Stomach (tissue), 9 donors: ENCODE measurements around the gene PLCG1. TPM values are rescaled to one million over a fixed set of nuclear protein-coding genes. Genes with fewer than 3 reads are reported as not detected.

Source experiments
- DNase-seq, 2 donors: peaks; one replicate each; pipeline versions ENCODE4 v3.0.0 to v3.0.0-alpha.2; 2013 to 2019
- H3K27ac ChIP-seq, 5 donors: fragments of 200-600 bp in 4 of 5; sonication (generic) in 4 of 5; one replicate each; pipeline ENCODE4 v1.5.1; 2013 to 2019; ENCODE audit warnings: mild to moderate bottlenecking in 1 of 5, moderate library complexity in 1 of 5
- H3K27me3 ChIP-seq, 3 donors: fragments of 200-600 bp; sonication (generic); one replicate each; pipeline ENCODE4 v1.5.1; 2017 to 2019; ENCODE audit warnings: mixed run types in 1 of 3
- H3K36me3 ChIP-seq, 4 donors: fragments of 200-600 bp; sonication (generic); 1 replicate in 3 of 4; 2 replicates in 1 of 4; pipeline ENCODE4 v1.5.1; 2016 to 2019
- H3K4me1 ChIP-seq, 4 donors: fragments of 200-600 bp; sonication (generic); one replicate each; pipeline ENCODE4 v1.5.1; 2016 to 2019
- H3K4me3 ChIP-seq, 4 donors: fragments of 200-600 bp; sonication (generic) in 3 of 4; one replicate each; pipeline ENCODE4 v1.5.1; 2016 to 2019; ENCODE audit warnings: mild to moderate bottlenecking in 1 of 4
- H3K9me3 ChIP-seq, 4 donors: fragments of 200-600 bp; sonication (generic); one replicate each; pipeline ENCODE4 v1.5.1; 2016 to 2019
- CTCF ChIP-seq, 7 experiments: fragments of 450-650 bp in 4 of 7; fragments of 200-600 bp in 3 of 7; sonication (generic) in 3 of 7; IDR thresholded peaks; one replicate each; pipeline ENCODE4 v1.5.1; 2016 to 2019; ENCODE audit warnings: antibody characterized with exemption in 7 of 7, control low read depth in 2 of 7, mild to moderate bottlenecking in 1 of 7
- EP300 ChIP-seq: sonication (generic); formaldehyde crosslinking; IDR thresholded peaks from one replicate; pipeline ENCODE4 v1.6.1; 2017; ENCODE audit warnings: antibody characterized with exemption
- POLR2A ChIP-seq, 4 donors: fragments of 450-650 bp; IDR thresholded peaks; one replicate each; pipeline ENCODE4 v1.6.1; 2016; ENCODE audit warnings: antibody characterized with exemption in 4 of 4, control low read depth in 2 of 4, mild to moderate bottlenecking in 1 of 4, moderate library complexity in 1 of 4
- POLR2AphosphoS5 ChIP-seq, 3 donors: sonication (generic); formaldehyde crosslinking; IDR thresholded peaks; one replicate each; pipeline ENCODE4 v1.6.1; 2016; ENCODE audit warnings: antibody characterized with exemption in 3 of 3
- WGBS, 5 donors: extraction: QIAGEN DNeasy Blood & Tissue Kit in 3 of 5; methylation state at CpG; one replicate each; pipeline versions ENCODE4 v1.1.5 to v1.1.7; 2013 to 2018; 5-methylcytosine and 5-hydroxymethylcytosine counted together
- intact Hi-C: fragments of 100-400 bp; cut with DNase I; formaldehyde crosslinking; loops from one replicate; pipeline ENCODE4 v1.15.1; 2023; ENCODE audit warnings: low total_unique reads
- polyA plus RNA-seq, 3 donors: library from polyadenylated mRNA; stranded (reverse); fragments of 200-250 nt; gene quantifications; one replicate each; pipeline ENCODE4 v1.2.3, GENCODE V29; 2013
- total RNA-seq, 5 donors: library from RNA; depleted of rRNA; stranded (reverse); fragments of >200 nt; gene quantifications; one replicate each; pipeline versions ENCODE4 v1.1.0 to v1.2.3, GENCODE V29; 2014 to 2016
- donor health status: healthy with polysubstance abuse.
- donor health status: Bipolar disorder and iron deficiency.
- donor health status: healthy.

The PLCG1 gene
- total and polyA plus RNA-seq, 8 donors, result 16.3 to 576 (median 56.0) TPM

GRCh38 chr20:41154436-41155176, 17.3 kb downstream of the PLCG1 start:
- TF ChIP-seq CTCF (IDR thresholded peaks at IDR 0.05) (no peak), POLR2AphosphoS5 (IDR thresholded peaks at IDR 0.05) (no peak), POLR2A (IDR thresholded peaks at IDR 0.05) (no peak), EP300 (no peak)
- H3K4me3 ChIP-seq, result no peak overlapping the region
- H3K36me3 ChIP-seq, result peaks cover 3 to 4% (median 3%) of the 10 kb centered on the region in 4 donors
- no peak for DNase-seq
- H3K4me1 ChIP-seq, result peaks cover 44 to 94% (median 72%) of the 10 kb centered on the region in 4 donors
- WGBS, 5 donors, result 63 to 80% (median 79%) methylated on average over 8 of the region's 8 CpGs
- H3K27me3 ChIP-seq, result no peaks in the 10 kb centered on the region
- H3K27ac ChIP-seq, result peak overlapping the region in 4 of 5 donors; percentile 34 to 63 (median 40)
- no peaks in the 10 kb centered on the region for H3K9me3 ChIP-seq
- intact Hi-C loops, result no loop called here

DNA sequence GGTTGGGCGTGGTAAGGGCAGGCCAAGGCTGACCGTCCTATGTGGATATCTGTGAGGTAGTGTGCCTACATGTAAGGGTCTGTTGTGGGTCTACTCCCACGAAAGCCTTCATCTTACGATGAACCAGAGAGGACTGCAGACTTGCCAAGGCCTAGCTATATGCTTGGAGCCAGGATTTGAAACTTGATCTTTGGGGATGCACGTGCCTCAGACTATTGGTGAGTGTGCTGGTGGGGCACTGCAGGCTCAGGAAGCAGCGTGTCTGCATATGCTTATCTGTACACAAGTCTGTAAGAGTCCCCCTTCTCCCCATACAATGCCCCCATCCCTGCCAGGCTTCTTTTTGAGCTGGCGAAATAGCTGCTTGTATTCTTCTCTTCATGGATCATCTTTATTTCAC, 17.9 kb downstream of the PLCG1 start:
- Histone ChIP-seq H3K4me1 (peaks cover 44 to 92% (median 69%) of the 10 kb centered on the region in 4 donors), H3K27me3 (no peaks in the 10 kb centered on the region), H3K27ac (peak overlapping the region in 3 of 5 donors; percentile 34 to 63 (median 37)), H3K36me3 (peaks cover 5 to 10% (median 10%) of the 10 kb centered on the region in 4 donors), H3K9me3 (no peaks in the 10 kb centered on the region), H3K4me3 (no peak overlapping the region)
- TF ChIP-seq POLR2AphosphoS5 (IDR thresholded peaks at IDR 0.05) (no peak), EP300 (no peak), POLR2A (IDR thresholded peaks at IDR 0.05) (no peak), CTCF (IDR thresholded peaks at IDR 0.05) (no peak)
- WGBS, 5 donors, result 82 to 89% (median 89%) methylated on average over 7 of the region's 7 CpGs
- no peak for DNase-seq
- intact Hi-C loops, result no loop called here

GRCh38 chr20:41158082-41158625, 20.8 kb downstream of the PLCG1 start:
- TF ChIP-seq POLR2A (IDR thresholded peaks at IDR 0.05), result no peak
- no peak for TF ChIP-seq POLR2AphosphoS5 (IDR thresholded peaks at IDR 0.05)
- TF ChIP-seq EP300, result no peak
- no peak for TF ChIP-seq CTCF (IDR thresholded peaks at IDR 0.05)
- Histone ChIP-seq H3K36me3 (peaks cover 15 to 36% (median 26%) of the 10 kb centered on the region in 4 donors), H3K9me3 (no peaks in the 10 kb centered on the region), H3K4me3 (no peak overlapping the region), H3K27me3 (no peaks in the 10 kb centered on the region), H3K4me1 (peaks cover 32 to 75% (median 57%) of the 10 kb centered on the region in 4 donors), H3K27ac (peak overlapping the region in 4 of 5 donors; percentile 17 to 65 (median 44))
- DNase-seq, result no peak
- 74 to 92% (median 80%) methylated on average over 6 of the region's 6 CpGs for WGBS, 5 donors
- intact Hi-C loops, result no loop called here

GRCh38 chr20:41159547-41159946, 22.2 kb downstream of the PLCG1 start:
- H3K27me3 ChIP-seq, result no peaks in the 10 kb centered on the region
- WGBS, 5 donors, result 89 to 94% (median 92%) methylated on average over 10 of the region's 10 CpGs
- H3K9me3 ChIP-seq, result no peaks in the 10 kb centered on the region
- no peak overlapping the region for H3K4me3 ChIP-seq
- TF ChIP-seq POLR2A (IDR thresholded peaks at IDR 0.05) (no peak), CTCF (IDR thresholded peaks at IDR 0.05) (no peak), POLR2AphosphoS5 (IDR thresholded peaks at IDR 0.05) (no peak), EP300 (no peak)
- intact Hi-C loops, result no loop called here
- H3K36me3 ChIP-seq, result peaks cover 28 to 50% (median 40%) of the 10 kb centered on the region in 4 donors
- no peak for DNase-seq
- H3K4me1 ChIP-seq, result peaks cover 23 to 61% (median 49%) of the 10 kb centered on the region in 4 donors
- peak overlapping the region in 1 of 5 donors; percentile 65 for H3K27ac ChIP-seq
